ENCODE results near the gene BAG3.

Gene BAG3

DNA sequence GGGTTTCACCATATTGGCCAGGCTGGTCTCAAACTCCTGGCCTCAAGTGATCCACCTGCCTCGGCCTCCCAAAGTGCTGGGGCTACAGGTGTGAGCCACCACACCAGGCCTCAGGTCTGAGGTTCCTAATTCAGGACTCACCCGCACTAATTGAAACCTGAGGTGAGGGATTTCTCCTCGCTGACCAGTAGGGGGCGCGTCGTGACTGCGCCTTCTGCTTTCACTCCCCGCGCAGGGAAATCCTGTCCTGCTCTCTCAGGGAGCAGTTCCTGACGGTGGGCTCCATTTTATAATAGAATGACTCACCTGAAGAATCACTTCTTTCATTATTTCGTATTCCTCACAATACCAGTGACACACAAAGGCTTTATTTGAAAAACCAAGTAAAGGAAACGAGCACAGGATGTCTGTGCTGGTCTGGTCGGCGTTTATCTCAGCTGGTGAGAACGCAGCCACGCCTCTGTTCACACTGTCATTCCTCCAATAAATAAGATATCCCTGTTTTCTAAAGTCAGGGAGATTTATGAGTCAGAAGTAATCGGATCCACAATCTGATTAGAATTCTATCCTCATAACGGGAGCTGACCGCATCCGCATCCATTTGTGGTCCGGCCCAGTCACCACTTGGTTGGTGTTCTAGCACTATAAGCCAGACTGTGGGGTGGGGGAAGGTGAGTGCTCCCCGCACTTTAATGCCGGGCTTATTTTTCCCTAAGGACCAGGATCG is 35.4 kb downstream of the BAG3 start (continued):
- TF ChIP-seq ZNF18 (tag by site-specific recombination; IDR thresholded peaks at IDR 0.05) (peak; percentile 97), ZNF596 (tag by site-specific recombination; IDR thresholded peaks at IDR 0.05) (no peak), ZNF561 (tag by site-specific recombination; IDR thresholded peaks at IDR 0.05; ENCODE audit: borderline replicate concordance) (peak; percentile 72; the same call in 1 of the 2 replicates), ZNF404 (tag by site-specific recombination; IDR thresholded peaks at IDR 0.05) (no peak), SP7 (tag by site-specific recombination; IDR thresholded peaks at IDR 0.05) (peak; percentile 77), ZNF558 (tag by site-specific recombination; IDR thresholded peaks at IDR 0.05) (peak; percentile 55; the same call in 1 of the 2 replicates), ZBTB17 (tag by site-specific recombination; IDR thresholded peaks at IDR 0.05) (peak; percentile 85), ZSCAN5A (tag by site-specific recombination; IDR thresholded peaks at IDR 0.05) (no peak), REPIN1 (tag by site-specific recombination; IDR thresholded peaks at IDR 0.05; ENCODE audit: low read depth) (no peak), IKZF3 (tag by site-specific recombination; IDR thresholded peaks at IDR 0.05) (peak; percentile 66), ZNF2 (tag by site-specific recombination; IDR thresholded peaks at IDR 0.05) (peak; percentile 77), ZNF394 (tag by site-specific recombination; IDR thresholded peaks at IDR 0.05; ENCODE audit: borderline replicate concordance) (peak; percentile 35; the same call in 1 of the 2 replicates), ZNF76 (tag by site-specific recombination; IDR thresholded peaks at IDR 0.05; ENCODE audit: borderline replicate concordance, low read depth) (no peak), ZNF830 (tag by site-specific recombination; IDR thresholded peaks at IDR 0.05; ENCODE audit: low read depth) (no peak), ZBTB11 (tag by site-specific recombination; conservative IDR thresholded peaks at IDR 0.05; ENCODE audit: low read depth) (no peak; the same call in 1 of the 2 replicates), ZNF391 (tag by site-specific recombination; IDR thresholded peaks at IDR 0.05; ENCODE audit: borderline replicate concordance, low read depth) (peak; percentile 70; the same call in 1 of the 2 replicates), ZNF571 (tag by site-specific recombination; IDR thresholded peaks at IDR 0.05) (no peak), ZNF549 (tag by site-specific recombination; IDR thresholded peaks at IDR 0.05) (no peak), SP2 (tag by site-specific recombination; IDR thresholded peaks at IDR 0.05) (0 out of 2 replicates have a peak, but pooled peaks have one; percentile 20), ZNF580 (tag by site-specific recombination; IDR thresholded peaks at IDR 0.05) (no peak), HIC1 (tag by site-specific recombination; IDR thresholded peaks at IDR 0.05) (peak; percentile 75), ZNF223 (tag by site-specific recombination; IDR thresholded peaks at IDR 0.05) (no peak), ZNF660 (tag by site-specific recombination; IDR thresholded peaks at IDR 0.05) (peak; percentile 89), ZNF121 (tag by site-specific recombination; IDR thresholded peaks at IDR 0.05) (peak; percentile 83), ZNF24 (tag by site-specific recombination; IDR thresholded peaks at IDR 0.05) (peak; percentile 78; the same call in 1 of the 2 replicates)
- TF ChIP-seq, protein P1, sequence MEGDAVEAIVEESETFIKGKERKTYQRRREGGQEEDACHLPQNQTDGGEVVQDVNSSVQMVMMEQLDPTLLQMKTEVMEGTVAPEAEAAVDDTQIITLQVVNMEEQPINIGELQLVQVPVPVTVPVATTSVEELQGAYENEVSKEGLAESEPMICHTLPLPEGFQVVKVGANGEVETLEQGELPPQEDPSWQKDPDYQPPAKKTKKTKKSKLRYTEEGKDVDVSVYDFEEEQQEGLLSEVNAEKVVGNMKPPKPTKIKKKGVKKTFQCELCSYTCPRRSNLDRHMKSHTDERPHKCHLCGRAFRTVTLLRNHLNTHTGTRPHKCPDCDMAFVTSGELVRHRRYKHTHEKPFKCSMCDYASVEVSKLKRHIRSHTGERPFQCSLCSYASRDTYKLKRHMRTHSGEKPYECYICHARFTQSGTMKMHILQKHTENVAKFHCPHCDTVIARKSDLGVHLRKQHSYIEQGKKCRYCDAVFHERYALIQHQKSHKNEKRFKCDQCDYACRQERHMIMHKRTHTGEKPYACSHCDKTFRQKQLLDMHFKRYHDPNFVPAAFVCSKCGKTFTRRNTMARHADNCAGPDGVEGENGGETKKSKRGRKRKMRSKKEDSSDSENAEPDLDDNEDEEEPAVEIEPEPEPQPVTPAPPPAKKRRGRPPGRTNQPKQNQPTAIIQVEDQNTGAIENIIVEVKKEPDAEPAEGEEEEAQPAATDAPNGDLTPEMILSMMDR (tag by site-specific recombination; IDR thresholded peaks at IDR 0.05) = peak; percentile 94
- TF ChIP-seq, protein P2, sequence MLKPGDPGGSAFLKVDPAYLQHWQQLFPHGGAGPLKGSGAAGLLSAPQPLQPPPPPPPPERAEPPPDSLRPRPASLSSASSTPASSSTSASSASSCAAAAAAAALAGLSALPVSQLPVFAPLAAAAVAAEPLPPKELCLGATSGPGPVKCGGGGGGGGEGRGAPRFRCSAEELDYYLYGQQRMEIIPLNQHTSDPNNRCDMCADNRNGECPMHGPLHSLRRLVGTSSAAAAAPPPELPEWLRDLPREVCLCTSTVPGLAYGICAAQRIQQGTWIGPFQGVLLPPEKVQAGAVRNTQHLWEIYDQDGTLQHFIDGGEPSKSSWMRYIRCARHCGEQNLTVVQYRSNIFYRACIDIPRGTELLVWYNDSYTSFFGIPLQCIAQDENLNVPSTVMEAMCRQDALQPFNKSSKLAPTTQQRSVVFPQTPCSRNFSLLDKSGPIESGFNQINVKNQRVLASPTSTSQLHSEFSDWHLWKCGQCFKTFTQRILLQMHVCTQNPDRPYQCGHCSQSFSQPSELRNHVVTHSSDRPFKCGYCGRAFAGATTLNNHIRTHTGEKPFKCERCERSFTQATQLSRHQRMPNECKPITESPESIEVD (tag by site-specific recombination; IDR thresholded peaks at IDR 0.05) = 0 out of 2 replicates have a peak, but pooled peaks have one; percentile 19

Data from HEK293 (cell line).